ENCODE results near the gene NAA50.

DNA sequence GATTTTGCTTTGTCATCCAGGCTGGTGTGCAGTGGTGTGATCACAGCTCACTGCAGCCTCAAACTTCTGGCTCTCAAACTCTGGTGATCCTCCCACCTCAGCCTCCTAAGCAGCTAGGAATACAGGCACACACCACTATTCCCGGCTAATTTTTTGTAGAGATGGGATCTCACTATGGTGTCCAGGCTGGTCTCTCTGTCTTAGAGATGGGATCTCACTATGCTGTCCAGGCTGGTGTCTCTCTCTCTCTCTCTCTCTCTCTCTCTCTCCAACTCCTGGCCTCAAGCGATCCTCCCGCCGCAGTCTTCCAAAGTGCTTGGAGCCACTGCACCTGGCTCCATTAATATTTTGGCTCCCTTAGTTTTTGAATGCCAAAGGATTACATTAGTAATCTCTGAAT, 67.3 kb downstream of the NAA50 start:
- TF ChIP-seq YY1 (IDR thresholded peaks at IDR 0.05; ENCODE audit: insufficient read depth, insufficient read length) (no peak), ZNF274 (IDR thresholded peaks at IDR 0.05; ENCODE audit: low read depth, low read length) (no peak), SUZ12 (IDR thresholded peaks at IDR 0.05; ENCODE audit: extremely low read depth, insufficient read depth, insufficient read length) (no peak)
